ENCODE measurements around the gene MYOF.
A peak's percentile ranks its signal among the peaks of the same experiment; 100 is the strongest.
"Not testable (repeated sequence)": the region's sequence is repeated elsewhere in the genome, so short reads cannot be mapped to it uniquely, and the experiment has no call there.

The MYOF gene

GRCh38 chr10:93481637-93482144 is 443 bp downstream of the MYOF start:
- no peak for DNase-seq

GRCh38 chr10:93478873-93479272 is 3.3 kb downstream of the MYOF start:
- no peak for DNase-seq

- no peak for DNase-seq
Observed at GRCh38 chr10:93476756-93477155, 5.4 kb downstream of the MYOF start.

GRCh38 chr10:93475871-93476270 is 6.3 kb downstream of the MYOF start:
- no peak for DNase-seq

DNA sequence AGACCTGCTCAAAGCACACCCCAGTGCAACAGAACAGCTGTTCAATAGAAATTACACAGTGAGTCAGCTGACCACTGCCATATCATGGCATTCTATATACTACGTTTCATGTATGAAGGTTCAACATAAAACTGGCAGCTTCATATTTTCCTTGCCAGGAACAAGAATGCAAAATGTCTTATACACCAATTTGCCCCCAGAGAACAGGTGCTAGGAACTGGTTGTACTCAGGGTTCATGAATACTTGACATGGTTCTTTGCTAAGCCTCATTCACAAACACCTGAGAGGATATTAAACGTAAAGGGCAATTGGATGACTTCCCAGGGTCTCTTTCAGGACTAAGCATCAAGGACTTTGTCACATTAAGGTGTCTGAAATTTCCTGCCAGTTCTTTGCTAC is 6.9 kb downstream of the MYOF start:
- no peak for DNase-seq

GRCh38 chr10:93473804-93474472 is 8.2 kb downstream of the MYOF start:
- DNase-seq, result no peak

GRCh38 chr10:93473161-93473560 is 9.0 kb downstream of the MYOF start:
- no peak for DNase-seq

DNA sequence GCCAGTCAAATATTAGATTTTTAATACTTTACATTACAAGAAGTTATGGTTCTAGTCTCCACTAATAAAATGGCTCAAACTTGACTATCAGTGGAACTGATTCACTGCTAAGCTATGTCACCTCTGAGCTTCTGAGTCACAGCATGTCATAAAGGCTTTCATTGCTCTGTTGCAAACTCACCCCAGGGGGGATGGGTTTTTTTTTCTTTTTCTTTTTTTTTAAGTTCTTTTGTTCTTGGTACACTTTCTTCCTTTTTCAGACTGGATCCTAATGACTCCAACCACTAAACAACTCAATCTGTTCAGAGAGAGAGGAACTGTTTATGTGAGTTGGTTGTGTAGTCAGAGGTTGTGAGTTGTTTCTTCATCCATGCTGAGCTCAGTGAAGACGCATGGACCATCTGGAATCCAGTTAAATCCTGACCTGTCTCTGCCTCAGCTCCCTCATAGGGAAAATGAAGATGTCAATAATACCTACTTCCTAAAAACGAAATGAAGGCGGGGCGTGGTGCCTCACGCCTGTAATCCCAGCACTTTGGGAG is 11.0 kb downstream of the MYOF start:
- DNase-seq, result no peak

DNA sequence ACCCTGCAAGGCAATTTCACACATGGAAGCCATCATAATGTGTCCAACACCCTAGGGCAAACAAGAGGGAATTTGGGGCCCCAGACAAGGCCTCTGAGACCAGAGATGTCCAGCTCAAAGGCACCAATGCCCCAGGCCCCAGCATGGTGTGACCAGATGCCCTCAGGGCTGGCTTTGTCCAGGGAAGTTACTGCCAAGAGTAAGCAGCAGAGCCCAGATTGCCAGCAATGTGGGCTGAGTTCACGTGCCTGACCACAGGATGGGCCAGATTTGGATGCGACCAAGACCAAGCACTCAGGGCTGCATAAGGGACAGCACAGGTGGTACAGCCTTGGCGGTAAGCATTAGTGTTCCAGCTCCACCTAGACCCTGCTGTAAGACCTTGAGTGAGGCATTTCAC is 12.7 kb downstream of the MYOF start:
- DNase-seq, result no peak

DNA sequence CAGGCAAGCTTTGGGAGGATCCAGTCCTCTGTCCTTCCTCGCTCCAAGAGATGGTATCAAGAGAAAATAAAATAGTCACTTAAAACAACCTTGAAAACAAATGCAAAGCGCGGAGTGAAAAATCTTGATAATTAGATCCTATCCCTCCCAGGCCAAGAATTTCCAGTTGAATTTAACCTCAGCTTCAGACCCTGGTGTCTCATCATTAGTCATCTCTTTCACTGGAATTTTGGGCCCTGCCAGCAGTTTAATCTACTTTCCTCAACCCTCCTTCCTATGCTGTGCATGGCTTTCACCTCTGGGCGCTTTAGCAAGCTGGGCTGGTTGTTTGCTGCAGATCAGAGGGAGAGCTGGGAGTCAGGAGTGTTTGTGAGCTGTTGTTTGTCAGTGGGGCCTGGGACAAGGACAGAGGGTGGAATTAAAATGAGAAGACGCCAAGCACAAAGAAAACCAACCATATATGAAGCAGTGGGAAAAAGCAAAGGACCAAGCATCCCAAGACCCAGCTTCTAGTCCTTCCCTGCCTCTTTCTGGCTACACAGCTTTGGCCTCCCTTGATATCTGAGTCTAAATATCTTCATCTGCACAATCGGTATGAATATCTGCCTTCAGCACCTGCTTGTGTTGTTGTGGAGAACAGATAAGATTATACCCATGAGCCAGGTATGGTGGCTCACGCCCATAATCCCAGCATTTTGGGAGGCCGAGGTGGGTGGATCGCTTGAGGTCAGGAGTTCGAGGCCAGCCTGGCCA is 13.5 kb downstream of the MYOF start:
- DNase-seq, result no peak

- not testable (repeated sequence) for DNase-seq
Observed at GRCh38 chr10:93467635-93468034, 14.5 kb downstream of the MYOF start.

- no peak for DNase-seq
Observed at GRCh38 chr10:93465806-93466675, 16.1 kb downstream of the MYOF start.

GRCh38 chr10:93464776-93465388 is 17.3 kb downstream of the MYOF start:
- DNase-seq, result no peak

- no peak for DNase-seq
Observed at GRCh38 chr10:93463723-93464476, 18.2 kb downstream of the MYOF start.

DNA sequence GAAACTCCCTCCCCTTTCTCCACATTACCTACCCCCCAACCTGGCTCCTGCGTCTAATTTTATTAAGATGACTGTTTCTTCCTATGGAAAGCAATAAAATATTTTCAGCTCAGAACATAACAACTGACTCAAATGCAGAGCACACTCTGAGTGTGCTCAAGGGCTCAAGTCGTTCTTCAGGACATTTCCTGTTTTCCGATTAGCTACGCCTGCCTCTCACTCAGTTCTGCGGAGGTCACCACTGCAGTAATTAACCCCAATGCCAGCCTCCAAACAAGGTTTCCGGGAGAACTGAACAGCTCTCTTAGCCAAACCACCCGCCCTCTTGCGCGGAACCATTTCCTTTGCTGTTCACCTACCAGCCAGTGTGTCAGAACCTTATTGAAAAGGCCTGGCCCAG is 19.3 kb downstream of the MYOF start:
- peak; percentile 6 for DNase-seq

- no peak for DNase-seq
Observed at GRCh38 chr10:93462371-93462770, 19.8 kb downstream of the MYOF start.

DNA sequence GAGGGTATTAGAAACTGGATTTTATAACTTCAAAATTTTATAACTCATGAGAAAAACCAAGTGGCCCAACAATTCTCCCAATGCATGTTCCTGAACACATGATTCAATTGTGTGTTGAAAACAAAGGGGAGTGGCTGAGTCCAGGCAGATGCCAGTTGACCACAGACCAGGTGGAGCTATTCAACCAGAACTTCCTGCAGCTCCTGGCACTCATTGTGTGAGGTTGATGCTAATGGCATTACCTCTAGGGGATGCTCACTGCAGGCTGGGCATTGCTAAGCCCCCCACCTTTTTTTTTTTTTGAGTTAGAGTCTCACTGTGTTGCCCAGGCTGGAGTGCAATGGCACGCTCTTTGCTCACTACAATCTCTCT is 20.3 kb downstream of the MYOF start:
- DNase-seq, result no peak

DNA sequence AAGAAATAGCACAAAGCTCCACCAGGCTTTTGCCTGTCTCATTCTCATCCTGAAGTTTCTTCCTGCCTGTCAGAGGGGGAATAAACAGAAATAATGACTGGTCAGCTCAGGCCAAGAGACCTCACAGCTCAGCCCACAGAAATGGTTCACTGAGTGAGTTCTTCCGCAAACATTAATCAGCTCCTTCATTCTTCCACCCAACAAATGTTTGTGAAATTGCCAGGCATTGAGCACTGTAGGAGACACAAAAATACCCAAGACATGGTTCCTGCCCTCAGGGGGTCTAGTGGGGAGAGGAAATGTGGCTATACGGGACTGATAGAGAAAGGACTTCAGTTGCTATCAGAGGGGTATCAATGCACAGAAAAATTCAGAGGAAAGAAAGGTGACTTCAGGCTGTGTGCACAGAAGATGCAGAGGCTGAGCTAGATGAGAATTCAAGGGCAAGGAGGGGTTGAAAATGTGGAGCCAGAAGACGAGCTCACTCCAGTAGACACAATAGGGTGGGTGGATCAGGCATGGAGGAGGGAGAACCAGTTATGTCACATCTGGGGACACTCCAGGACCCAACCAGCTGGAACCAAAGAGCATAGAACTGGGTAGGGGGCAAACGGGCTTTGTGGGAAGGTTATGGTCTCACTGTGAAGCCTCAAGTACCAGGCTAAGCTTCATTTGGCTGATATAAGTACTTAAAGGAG is 20.9 kb downstream of the MYOF start:
- DNase-seq, result no peak

- no peak for DNase-seq
Observed at GRCh38 chr10:93459466-93459865, 22.7 kb downstream of the MYOF start.

DNA sequence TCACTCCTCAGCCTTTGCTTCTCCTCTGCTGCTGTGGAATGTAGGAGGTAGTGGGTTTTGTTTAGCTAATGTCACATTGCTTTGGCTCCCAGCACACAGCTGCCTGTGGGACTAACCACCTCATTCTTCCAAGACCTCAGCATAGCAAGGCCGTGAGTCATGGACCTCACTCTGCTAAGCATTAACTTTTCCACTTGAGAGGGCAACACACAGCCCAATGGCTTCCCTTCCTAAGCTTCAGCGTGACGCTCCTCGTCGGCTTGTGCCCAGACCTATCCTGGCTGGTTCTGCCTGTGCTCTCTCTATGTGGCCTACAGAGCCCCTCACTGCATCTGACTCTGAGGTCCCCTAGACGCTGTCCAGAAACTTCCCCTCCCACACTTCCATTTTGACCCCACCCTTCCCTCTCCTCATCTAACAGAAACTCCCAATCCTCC is 23.3 kb downstream of the MYOF start:
- DNase-seq, result no peak

GRCh38 chr10:93457511-93457910 is 24.6 kb downstream of the MYOF start:
- DNase-seq, result no peak
